GM15510 (cell line): ENCODE results near the gene RUVBL2.
A peak's percentile ranks its signal among the peaks of the same experiment; 100 is the strongest.

ENCODE experiments used
- POLR2A ChIP-seq: IDR thresholded peaks from 3 replicates; pipeline ENCODE4 v1.6.1; 2011; ENCODE audit warnings: borderline replicate concordance; ENCODE audit not compliant: insufficient read length; ENCODE audit errors: extremely low read depth

RUVBL2 gene

DNA sequence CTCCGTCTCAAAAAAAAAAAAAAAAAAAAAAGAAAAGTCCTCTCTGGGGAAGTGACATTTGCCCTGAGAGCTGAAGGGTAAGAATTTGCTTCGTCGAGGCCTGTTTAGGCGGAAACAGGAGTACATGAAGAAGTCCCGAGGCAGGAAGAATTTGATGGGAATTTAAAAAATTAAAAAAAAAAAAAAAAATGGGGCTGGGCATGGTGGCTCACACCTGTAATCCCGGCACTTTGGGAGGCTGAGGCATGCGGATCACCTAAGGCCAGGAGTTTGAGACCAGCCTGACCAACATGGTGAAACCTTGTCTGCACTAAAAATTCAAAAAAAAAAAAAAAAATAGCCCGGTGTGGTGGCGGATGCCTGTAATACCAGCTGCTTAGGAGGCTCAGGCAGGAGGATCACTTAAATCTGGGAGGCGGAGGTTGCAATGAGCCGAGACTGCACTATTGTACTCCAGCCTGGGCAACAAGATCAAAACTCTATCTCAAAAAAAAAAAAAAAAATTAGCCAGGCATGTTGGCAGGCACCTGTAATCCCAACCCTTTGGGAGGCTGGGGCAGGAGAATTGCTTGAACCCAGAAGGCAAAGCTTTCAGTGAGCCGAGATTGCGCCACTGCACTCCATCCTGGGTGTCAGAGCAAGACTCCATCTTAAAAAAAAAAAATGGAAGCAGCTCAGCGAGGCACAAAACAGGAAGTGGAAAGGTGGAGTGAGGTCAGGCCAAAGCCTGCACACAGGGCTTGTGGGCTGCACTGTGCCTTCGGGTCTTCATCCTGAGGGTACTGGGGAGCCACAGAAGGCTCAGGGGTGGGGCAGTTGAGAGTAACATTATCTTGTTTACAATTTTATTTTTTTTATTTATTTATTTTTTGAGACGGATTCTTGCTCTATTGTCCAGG is 34.1 kb upstream of the RUVBL2 start:
- TF ChIP-seq POLR2A = no peak

DNA sequence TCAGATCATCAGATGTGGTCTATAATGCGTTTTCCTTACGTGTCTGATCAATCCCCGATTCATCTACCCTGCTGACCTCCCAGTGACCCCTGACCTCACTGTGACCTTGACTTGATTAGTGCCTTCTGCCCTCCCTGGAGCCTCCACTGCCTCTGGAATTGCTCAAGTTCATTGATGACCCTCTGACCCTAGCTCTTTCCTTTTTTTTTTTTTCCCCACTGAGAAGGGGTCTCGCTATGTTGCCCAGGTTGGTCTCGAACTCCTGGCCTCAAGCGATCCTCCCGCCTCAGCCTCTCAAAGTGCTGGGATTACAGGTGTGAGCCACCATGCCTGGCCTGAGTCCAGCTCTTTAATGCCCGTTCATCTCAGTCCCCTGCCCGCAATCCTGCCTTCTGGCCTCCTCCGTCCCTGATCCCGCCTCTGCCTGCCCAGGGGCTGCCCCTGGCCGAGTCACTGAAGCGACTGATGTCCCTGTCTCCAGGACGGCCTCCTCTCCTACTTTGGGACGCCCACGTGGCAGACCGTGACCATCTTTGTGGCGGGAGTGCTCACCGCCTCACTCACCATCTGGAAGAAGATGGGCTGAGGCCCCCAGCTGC is 32.5 kb upstream of the RUVBL2 start:
- TF ChIP-seq POLR2A = no peak

DNA sequence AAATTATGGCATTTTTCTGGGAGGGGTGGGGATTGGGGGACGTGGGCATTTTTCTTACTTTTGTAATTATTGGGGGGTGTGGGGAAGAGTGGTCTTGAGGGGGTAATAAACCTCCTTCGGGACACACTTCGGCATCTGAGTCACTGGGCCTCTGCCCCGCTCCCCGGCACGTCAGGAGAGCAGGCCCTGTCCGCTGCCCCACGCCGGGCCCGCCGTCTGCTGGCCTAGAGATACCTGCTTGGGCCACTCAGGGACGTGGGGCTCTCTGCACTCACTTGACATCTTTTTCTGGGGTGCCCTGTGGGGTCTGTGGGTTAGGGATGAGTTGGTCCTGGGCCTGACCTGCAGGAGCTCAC is 32.0 kb upstream of the RUVBL2 start:
- TF ChIP-seq POLR2A = no peak

DNA sequence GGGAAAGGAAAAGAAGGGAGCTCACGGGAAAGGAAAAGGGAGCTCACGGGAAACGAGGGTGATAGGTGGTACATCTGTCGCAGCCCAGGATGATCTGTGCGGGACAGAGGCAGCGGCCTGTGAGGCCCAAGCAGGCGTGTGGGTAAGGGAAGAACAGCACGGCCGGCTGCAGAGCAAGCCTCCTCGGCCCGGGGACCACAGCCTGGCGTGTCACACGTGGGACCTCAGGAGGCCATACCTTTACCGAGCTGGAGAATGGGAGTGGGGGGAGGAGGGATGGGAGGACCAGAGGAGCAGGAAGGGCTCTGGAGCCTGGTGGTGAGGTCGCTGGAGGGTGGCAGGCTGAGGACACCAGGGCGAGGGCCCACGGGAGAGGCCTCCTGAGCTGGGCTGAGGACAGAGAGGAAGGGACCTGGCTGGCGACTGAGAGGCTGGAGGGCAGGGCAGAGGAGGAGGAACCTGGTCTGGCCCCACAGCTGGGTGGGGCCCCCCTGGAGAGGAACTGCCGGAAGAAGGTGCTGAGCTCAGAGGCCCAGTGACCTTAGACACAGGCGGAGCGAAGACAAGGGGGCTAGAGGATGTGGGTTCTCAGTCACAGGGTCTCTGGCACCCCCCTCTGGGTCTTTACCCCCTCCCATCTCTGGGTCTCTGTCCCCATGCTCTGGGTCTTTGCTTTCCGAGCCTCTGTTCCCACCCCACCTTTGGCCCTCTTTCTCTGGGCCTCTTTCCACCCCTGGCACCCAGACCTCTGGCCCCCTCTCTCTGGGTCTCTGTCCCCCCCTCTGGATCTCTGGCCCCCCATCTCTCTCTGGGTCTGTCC is 31.4 kb upstream of the RUVBL2 start:
- TF ChIP-seq POLR2A = peak; percentile 85

DNA sequence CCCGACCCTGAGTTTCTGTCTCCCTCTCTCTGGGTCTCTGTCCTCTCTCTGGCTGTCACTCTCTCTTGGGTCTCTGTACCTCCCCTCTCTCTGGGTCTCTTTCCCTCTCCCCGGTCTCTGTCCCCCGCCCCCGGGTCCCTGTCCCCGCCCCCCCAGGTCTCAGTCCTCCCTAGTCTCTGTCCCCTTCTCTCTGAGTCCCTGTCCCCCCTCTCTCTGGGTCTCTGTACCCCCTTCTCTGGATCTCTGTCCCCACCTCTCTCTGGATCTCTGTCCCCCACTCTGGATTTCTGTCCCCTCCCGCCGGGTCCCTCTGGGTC is 30.9 kb upstream of the RUVBL2 start:
- TF ChIP-seq POLR2A = no peak

DNA sequence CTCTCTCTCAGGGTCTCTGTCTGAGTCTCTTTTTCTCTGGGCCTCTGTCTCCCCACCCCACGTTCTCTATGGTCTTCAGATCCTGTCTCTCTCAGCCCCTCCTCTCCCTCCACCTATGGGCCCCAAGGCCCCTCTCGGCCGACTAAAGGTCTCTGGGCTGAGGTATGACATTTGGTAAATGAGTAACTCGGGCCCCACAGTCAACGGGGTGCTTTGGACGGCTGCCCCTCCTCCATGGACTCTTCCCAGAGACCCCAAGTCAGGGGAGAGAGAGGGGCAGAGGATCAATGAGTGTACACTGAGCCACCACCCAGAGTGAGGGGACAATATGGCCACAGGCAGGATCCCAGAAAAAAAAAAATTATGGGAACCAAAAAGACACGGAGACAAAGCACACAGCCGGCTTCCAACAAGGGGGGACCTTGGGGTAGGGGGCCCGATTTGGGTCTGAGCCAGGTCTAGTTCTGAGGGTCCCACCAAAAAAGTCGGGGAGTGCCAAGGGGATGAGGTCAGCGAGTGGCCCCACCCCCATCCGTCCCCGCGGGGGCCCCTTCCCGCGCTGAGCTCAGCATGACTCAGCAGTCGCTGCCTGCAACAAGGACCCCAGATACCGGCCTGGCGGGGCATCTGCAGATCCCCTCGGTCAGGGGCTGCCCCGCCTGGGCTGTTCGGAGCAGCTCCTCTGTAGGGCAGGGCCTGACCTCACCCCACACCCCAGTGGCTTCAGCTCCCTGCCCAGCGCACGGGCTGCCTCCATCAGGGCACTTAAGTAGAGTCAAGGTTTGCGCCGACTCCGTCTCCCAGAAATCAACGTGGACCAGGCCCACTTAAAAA is 30.1 kb upstream of the RUVBL2 start:
- TF ChIP-seq POLR2A = peak; percentile 65

DNA sequence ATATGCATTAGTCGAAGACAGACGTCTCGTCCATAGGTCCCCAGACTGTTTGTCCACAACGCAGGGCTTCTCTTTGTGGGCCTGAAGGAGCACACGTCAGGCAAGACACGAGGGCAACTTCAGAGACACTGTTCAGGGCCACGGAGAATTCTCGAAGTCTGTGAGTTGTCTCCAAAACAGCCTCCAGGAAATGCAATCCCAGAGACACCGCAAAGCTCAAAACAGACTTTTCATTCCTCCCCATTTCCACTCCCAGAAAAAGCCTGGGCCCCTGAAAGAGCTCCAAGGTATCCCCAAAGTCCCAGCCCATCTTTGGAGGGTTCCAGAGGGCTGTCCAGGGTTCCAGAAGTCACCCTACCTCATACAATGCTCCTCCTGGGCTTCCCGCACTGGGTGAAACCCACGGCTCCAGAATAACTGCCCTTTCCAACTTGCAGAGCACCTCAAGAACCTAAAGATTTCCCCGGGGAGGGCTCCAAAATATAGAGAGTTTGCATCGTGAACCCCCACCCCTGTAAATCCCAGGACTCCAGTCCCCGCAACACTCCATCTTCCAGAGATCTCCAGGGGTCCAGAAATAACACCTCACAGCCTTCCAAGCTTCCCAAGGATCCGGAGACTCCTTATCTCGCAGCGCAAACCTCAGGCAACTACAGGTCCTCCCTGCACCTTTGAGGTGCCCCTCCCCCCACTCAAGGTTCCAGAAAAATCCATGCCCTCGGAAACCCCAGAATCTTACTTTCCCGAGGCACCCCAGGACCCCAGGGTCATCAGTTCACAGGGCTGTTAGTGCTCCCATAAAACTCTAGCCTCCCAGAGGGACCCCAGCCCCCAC is 29.3 kb upstream of the RUVBL2 start:
- no peak for TF ChIP-seq POLR2A

DNA sequence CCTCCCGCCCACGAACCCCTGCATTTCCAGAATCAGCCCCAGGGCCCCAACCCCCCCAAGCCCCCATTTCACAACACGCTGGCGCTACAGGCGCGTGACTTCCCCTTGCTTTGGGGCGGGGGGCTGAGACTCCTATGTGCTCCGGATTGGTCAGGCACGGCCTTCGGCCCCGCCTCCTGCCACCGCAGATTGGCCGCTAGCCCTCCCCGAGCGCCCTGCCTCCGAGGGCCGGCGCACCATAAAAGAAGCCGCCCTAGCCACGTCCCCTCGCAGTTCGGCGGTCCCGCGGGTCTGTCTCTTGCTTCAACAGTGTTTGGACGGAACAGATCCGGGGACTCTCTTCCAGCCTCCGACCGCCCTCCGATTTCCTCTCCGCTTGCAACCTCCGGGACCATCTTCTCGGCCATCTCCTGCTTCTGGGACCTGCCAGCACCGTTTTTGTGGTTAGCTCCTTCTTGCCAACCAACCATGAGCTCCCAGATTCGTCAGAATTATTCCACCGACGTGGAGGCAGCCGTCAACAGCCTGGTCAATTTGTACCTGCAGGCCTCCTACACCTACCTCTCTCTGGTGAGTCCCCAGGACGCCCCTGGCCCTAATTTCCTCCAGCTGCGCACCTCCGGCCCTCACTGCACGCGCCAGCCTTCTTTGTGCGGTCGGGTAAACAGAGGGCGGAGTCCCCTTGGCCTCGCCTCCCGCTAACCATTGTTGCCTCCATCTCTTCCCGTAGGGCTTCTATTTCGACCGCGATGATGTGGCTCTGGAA is 28.5 kb upstream of the RUVBL2 start, which contains the start of gene FTL:
Gene FTL (plus strand): TSS at position 270 of the 766 bp plus-strand sequence. CDS start 199 bp downstream, at position 469.
- TF ChIP-seq POLR2A = peak; percentile 100

DNA sequence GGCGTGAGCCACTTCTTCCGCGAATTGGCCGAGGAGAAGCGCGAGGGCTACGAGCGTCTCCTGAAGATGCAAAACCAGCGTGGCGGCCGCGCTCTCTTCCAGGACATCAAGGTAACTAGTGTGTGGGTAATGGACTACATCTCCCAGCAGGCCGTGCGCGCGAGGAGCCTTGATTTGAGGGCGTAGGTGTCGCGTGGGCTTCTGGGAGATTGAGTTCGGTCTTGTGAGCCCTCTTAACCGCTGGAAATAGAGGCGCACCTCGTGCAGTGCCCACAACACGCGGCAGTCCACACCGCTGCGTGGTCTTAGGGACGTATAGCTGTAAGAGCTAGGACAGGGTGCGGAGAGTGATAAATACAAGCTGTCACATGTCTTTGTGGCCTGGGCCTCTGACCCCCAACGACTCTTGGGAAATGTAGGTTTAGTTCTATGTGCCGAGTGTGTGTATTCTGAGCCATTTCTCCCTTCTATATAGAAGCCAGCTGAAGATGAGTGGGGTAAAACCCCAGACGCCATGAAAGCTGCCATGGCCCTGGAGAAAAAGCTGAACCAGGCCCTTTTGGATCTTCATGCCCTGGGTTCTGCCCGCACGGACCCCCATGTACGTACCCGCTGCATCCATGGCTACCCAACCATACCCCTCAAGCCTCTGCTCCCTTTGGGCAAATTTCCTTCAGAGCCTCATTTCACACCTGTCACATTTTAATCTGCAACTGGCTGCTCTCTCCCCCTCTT is 27.7 kb upstream of the RUVBL2 start:
- no peak for TF ChIP-seq POLR2A

DNA sequence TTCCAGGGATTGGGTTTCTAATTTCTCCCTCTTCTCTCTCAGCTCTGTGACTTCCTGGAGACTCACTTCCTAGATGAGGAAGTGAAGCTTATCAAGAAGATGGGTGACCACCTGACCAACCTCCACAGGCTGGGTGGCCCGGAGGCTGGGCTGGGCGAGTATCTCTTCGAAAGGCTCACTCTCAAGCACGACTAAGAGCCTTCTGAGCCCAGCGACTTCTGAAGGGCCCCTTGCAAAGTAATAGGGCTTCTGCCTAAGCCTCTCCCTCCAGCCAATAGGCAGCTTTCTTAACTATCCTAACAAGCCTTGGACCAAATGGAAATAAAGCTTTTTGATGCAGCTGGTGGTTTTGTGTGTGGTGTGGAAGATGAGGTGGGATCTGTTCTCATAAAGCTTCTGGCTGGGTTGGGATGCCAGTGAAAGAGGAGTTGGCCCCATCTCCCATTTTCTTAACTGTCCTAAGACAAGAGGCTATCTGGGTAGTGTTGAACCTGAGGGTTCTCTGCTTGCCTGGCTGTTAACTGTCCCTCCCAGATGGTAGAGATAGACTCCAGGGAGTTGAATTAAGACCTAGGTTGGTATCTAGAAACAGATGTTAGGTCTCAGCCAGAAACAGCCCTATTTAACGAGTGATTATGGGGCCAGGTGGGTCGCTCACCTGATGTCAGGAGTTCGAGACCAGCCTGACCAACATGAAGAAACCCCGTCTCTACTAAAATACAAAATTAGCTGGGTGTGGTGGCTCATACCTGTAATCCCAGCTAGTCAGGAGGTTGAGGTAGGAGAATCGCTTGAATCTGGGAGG is 26.9 kb upstream of the RUVBL2 start:
- no peak for TF ChIP-seq POLR2A

DNA sequence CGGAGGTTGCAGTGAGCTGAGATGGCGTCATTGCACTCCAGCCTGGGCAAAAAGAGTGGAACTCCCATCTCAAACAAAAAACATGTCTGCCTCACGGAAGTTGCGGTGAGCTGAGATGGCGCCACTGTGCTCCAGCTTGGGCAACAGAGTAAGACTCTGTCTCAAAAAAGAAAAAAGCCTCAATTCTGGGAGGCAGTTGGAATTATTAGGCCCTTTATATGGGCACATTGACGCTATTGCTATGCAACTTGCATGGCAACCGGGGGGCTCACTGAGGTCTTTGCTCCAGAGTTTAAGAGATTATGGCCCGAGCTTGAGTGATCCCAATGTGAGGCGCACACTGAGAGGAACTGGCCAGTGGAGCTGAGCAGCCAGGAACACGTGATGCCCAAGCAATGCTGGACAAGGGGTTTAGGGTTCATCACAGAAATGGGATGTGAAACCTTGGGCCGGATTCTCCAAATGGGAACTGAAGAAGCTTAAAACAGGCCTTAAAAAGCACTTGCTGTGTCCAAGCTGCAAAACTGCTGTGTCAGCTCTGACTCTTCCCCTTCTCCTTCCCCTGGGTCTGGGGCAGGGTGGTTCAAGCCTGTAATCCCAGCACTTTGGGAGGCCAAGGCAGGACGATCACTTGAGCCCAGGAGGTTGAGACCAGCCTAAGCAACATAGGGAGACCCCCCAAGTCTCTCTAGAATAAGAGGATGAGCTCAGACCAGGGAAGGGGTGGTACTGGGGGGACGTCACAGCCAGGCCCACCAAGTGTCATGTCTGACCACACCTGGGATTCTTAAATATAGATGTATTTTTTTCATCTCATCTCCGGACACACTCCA is 26.1 kb upstream of the RUVBL2 start:
- peak; percentile 48 for TF ChIP-seq POLR2A

DNA sequence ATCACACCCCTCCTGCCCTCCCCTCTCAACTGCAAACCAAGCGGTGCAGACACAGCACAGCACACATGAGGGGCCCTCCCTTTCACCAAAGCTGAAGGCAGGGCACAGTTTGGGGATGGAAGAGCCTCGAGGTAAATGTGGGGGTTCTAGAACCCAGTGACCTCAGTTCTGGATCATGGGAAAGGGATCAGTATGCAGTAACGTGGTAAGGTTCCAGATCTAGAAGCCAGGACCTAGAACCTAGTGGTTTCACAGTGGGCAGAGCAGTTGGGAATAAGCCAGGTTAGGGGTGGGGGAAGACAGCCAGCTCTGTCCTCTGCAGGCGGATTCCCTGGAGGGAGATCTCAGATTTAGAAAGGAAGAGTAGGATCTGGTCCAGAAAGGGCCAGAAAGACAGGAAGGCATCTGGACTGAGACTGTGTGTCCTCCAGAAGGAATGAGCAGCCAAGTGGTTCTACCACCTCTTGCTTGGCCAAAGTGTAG is 25.5 kb upstream of the RUVBL2 start:
- no peak for TF ChIP-seq POLR2A
